ENCODE results near the gene ZNF446.
"Not testable (repeated sequence)": the region's sequence is repeated elsewhere in the genome, so short reads cannot be mapped to it uniquely, and the experiment has no call there.

ZNF446 gene

GRCh38 chr19:58468216-58468839 is 7.8 kb upstream of the ZNF446 start:
- Mint-ChIP-seq H3K27ac (peak overlapping the region; percentile 80), H3K4me1 (peaks cover 23% of the 10 kb centered on the region), H3K27me3 (ENCODE audit: low read depth, poor library complexity) (peaks cover 22% of the 10 kb centered on the region), H3K4me3 (peak overlapping the region; percentile 87), H3K36me3 (ENCODE audit: low read depth) (no peaks in the 10 kb centered on the region), H3K9me3 (no peaks in the 10 kb centered on the region)
- TF ChIP-seq CTCF (IDR thresholded peaks at IDR 0.05) = no peak
- no peak for DNase-seq

DNA sequence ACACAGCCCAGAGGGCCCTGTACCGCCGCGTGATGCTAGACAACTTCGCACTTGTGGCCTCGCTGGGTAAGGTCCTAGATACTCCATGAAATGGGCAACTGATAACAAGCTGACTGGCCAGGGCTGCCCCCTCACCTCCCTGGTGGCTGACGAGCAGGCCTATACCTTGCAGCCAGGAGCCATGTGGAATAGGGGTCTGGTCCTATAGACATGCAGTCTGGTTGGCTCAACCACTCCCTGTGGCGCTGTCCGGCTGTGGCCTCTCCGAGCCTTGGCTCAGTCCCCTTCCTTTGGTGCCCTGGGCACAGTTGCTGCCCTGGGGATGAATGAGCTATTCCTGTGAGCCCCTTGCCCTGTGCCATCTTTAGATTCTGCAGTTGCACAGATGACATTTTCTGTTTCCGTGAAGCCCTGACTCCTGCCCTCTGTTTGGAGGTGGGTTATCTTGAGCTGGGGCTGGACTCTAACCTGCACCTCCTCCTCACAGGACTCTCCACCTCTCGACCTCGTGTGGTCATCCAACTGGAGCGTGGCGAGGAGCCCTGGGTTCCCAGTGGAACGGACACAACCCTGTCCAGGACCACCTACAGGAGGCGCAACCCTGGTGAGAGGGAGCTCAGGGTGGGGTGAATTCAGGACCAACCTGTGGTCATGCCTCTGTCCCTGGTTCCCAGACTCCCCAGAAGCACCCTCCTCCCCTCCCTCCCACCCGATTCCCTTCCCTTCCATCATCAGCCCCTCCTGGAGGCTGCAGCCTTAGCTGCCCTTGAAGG is 6.7 kb upstream of the ZNF446 start:
- no peaks in the 10 kb centered on the region for H3K36me3 Mint-ChIP-seq (ENCODE audit: low read depth)
- peak overlapping the region; percentile 57 for H3K27ac Mint-ChIP-seq
- no peak for DNase-seq
- peaks cover 14% of the 10 kb centered on the region for H3K27me3 Mint-ChIP-seq (ENCODE audit: low read depth, poor library complexity)
- H3K4me1 Mint-ChIP-seq = peaks cover 29% of the 10 kb centered on the region
- no peaks in the 10 kb centered on the region for H3K9me3 Mint-ChIP-seq
- TF ChIP-seq CTCF (IDR thresholded peaks at IDR 0.05) = no peak
- peak overlapping the region; percentile 87 for H3K4me3 Mint-ChIP-seq

DNA sequence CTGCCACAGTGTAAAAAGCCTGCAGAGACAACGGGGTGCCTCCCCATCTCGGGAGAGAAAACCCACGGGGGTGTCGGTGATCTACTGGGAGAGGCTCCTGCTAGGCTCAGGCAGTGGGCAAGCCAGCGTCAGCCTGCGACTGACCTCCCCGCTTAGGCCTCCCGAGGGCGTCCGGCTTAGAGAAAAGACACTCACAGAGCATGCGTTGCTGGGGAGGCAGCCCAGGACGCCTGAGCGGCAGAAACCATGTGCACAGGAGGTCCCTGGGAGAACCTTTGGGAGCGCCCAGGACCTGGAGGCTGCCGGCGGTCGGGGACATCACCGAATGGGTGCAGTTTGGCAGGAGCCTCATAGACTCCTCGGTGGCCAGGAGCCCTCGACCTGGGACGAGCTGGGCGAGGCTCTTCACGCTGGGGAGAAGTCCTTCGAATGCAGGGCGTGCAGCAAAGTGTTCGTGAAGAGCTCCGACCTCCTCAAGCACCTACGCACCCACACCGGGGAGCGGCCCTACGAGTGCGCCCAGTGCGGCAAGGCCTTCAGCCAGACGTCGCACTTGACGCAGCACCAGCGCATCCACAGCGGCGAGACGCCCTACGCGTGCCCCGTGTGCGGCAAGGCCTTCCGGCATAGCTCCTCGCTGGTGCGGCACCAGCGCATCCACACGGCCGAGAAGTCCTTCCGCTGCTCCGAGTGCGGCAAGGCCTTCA is 5.2 kb upstream of the ZNF446 start:
- not testable (repeated sequence) for H3K9me3 Mint-ChIP-seq; H3K27me3 Mint-ChIP-seq (ENCODE audit: low read depth, poor library complexity); H3K27ac Mint-ChIP-seq; H3K4me3 Mint-ChIP-seq; H3K36me3 Mint-ChIP-seq (ENCODE audit: low read depth); DNase-seq
- H3K4me1 Mint-ChIP-seq = peaks cover 39% of the 10 kb centered on the region

DNA sequence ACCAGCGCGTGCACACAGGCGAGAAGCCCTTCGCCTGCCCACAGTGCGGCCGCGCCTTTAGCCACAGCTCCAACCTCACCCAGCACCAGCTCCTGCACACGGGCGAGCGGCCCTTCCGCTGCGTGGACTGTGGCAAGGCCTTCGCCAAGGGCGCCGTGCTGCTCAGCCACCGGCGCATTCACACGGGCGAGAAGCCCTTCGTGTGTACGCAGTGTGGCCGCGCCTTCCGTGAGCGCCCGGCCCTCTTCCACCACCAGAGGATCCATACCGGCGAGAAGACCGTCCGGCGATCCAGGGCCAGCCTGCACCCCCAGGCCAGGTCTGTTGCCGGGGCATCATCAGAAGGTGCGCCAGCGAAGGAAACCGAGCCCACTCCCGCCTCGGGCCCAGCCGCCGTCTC is 4.4 kb upstream of the ZNF446 start:
- H3K9me3 Mint-ChIP-seq = no peaks in the 10 kb centered on the region
- peaks cover under 1% of the 10 kb centered on the region for H3K27me3 Mint-ChIP-seq (ENCODE audit: low read depth, poor library complexity)
- no peaks in the 10 kb centered on the region for H3K36me3 Mint-ChIP-seq (ENCODE audit: low read depth)
- H3K4me1 Mint-ChIP-seq = peaks cover 38% of the 10 kb centered on the region
- no peak for DNase-seq
- no peak for TF ChIP-seq CTCF (IDR thresholded peaks at IDR 0.05)
- H3K4me3 Mint-ChIP-seq = no peak overlapping the region
- no peak overlapping the region for H3K27ac Mint-ChIP-seq

DNA sequence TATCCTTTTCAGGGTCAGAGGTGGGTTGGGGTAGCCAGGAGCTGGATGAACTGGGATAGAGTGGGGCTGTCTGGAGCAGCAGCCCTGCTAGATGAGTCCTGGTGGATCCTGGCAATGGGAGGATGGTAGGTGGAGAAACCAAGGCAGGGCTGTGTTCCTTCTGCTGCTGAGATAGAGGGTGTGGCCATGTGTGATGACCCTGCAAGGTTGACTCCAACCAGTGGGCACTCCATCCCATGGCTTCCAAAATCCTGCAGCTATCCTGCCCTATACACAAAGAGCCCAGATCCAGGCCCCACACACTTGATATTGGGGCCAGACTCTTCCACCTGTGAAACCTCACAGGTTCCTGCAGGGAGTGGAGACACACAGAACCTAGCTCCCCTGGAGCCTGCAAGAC is 2.4 kb upstream of the ZNF446 start:
- no peak overlapping the region for H3K27ac Mint-ChIP-seq
- H3K9me3 Mint-ChIP-seq = no peaks in the 10 kb centered on the region
- no peak for TF ChIP-seq CTCF (IDR thresholded peaks at IDR 0.05)
- H3K4me3 Mint-ChIP-seq = no peak overlapping the region
- H3K4me1 Mint-ChIP-seq = peaks cover 31% of the 10 kb centered on the region
- peaks cover under 1% of the 10 kb centered on the region for H3K36me3 Mint-ChIP-seq (ENCODE audit: low read depth)
- H3K27me3 Mint-ChIP-seq (ENCODE audit: low read depth, poor library complexity) = no peaks in the 10 kb centered on the region
- DNase-seq = no peak

GRCh38 chr19:58474291-58474996 is 1.7 kb upstream of the ZNF446 start:
- H3K36me3 Mint-ChIP-seq (ENCODE audit: low read depth) = peaks cover 7% of the 10 kb centered on the region
- no peaks in the 10 kb centered on the region for H3K9me3 Mint-ChIP-seq
- H3K4me1 Mint-ChIP-seq = peaks cover 28% of the 10 kb centered on the region
- DNase-seq = no peak
- H3K27ac Mint-ChIP-seq = no peak overlapping the region
- H3K27me3 Mint-ChIP-seq (ENCODE audit: low read depth, poor library complexity) = no peaks in the 10 kb centered on the region
- peak overlapping the region; percentile 90 for H3K4me3 Mint-ChIP-seq
- TF ChIP-seq CTCF (IDR thresholded peaks at IDR 0.05) = no peak
